IPS DF 6.9 (cell line): ENCODE measurements around the gene SIGLEC15.

ENCODE experiments used
- DNase-seq: peaks from one replicate; pipeline ENCODE4 v3.0.0-alpha.2; 2013; ENCODE audit warnings: low read depth, low spot score
- H3K27ac ChIP-seq: one replicate; pipeline ENCODE4 v1.5.1; 2013; ENCODE audit warnings: low read length, control low read depth
- H3K27me3 ChIP-seq: 2 replicates; pipeline ENCODE4 v1.6.1; 2013; ENCODE audit warnings: mild to moderate bottlenecking, low read length; ENCODE audit not compliant: control insufficient read depth, insufficient read depth
- H3K36me3 ChIP-seq: 2 replicates; pipeline ENCODE4 v1.6.1; 2013; ENCODE audit warnings: low read length; ENCODE audit not compliant: control insufficient read depth, insufficient read depth
- H3K4me1 ChIP-seq: 2 replicates; pipeline ENCODE4 v1.6.1; 2013; ENCODE audit warnings: low read length; ENCODE audit not compliant: control insufficient read depth, insufficient read depth
- H3K4me3 ChIP-seq: 2 replicates; pipeline ENCODE4 v1.5.1; 2013; ENCODE audit warnings: mild to moderate bottlenecking, low read length
- H3K9me3 ChIP-seq: 2 replicates; pipeline ENCODE4 v1.6.1; 2013; ENCODE audit warnings: low read length, inconsistent platforms; ENCODE audit not compliant: control insufficient read depth, insufficient read depth
- WGBS: extraction: QIAGEN DNeasy Blood & Tissue Kit; methylation state at CpG from one replicate; pipeline ENCODE4 v1.1.7; 2013; ENCODE audit warnings: mixed read lengths, missing lambda C conversion rate; ENCODE audit not compliant: insufficient read length, insufficient coverage; 5-methylcytosine and 5-hydroxymethylcytosine counted together

SIGLEC15 gene

DNA sequence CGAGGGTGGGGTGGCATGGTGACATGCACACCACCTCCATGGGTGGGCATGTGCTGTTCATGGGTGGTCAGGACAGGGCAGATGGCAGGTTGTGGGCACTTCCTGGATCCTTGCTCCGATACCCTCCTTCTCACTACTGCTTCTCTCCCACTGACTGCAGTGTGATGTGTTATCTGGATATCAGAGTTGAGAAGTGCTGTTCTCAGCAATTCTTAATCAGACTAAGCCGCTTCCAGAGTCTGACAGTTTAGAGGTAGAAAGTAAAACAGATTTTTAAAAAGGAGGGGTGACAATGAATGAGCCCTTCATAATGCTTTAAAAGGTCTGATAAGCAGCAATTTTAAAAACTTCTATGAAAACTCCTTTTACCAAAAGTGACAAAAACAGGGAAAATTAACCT is 33.9 kb downstream of the SIGLEC15 start:
- H3K36me3 ChIP-seq = peaks cover 5% of the 10 kb centered on the region; the same call in 1 of the 2 replicates
- H3K4me1 ChIP-seq = no peaks in the 10 kb centered on the region
- WGBS = no CpG with 5 or more reads among the region's 3 CpGs
- H3K9me3 ChIP-seq = no peaks in the 10 kb centered on the region
- H3K4me3 ChIP-seq = no peak overlapping the region
- no peaks in the 10 kb centered on the region for H3K27me3 ChIP-seq
- no peak overlapping the region for H3K27ac ChIP-seq
- no peak for DNase-seq

DNA sequence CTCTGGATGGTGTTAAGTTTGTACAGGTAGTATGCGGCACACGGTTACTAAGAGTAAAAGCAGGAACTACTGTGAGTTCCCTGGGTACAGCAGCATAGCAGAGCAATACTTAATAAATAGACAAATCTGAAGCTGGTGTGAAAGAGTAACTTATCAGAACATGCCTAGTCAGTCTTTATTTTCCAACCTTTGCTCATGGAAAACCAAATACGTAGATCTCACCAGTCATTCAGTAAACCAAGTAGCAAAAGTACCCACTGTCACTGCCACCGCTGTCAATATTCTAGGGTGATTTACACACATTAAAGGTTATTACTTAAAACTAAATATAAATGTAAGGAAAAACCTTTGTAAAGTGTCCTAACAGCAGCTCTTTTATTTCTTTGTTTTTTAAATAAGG is 35.0 kb downstream of the SIGLEC15 start:
- no peak overlapping the region for H3K4me3 ChIP-seq
- no peak for DNase-seq
- H3K36me3 ChIP-seq = peaks cover 5% of the 10 kb centered on the region; the same call in 1 of the 2 replicates
- H3K9me3 ChIP-seq = no peaks in the 10 kb centered on the region
- no CpG with 5 or more reads among the region's 4 CpGs for WGBS
- no peaks in the 10 kb centered on the region for H3K27me3 ChIP-seq
- no peak overlapping the region for H3K27ac ChIP-seq
- no peaks in the 10 kb centered on the region for H3K4me1 ChIP-seq

DNA sequence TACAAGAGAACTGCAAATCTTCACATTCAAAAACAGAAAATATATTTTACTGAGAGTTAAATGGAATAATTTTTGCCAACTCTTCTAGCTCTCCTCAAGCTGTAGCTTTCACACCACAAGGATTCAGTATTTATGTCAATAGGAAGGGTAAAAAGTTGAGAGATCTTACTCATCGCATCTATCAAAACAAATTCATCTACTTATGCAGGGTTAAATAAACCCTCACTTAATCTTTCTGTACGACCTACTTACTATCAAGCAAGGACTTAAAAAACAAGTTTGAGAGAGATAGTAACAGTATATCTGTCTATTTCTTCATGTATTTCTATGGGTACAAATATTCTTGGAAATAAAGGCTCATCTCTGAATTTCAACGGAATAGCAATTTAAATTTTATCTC is 35.5 kb downstream of the SIGLEC15 start:
- no peak for DNase-seq
- H3K36me3 ChIP-seq = peaks cover 4% of the 10 kb centered on the region; the same call in 1 of the 2 replicates
- no peak overlapping the region for H3K27ac ChIP-seq
- H3K9me3 ChIP-seq = no peaks in the 10 kb centered on the region
- H3K4me3 ChIP-seq = no peak overlapping the region
- WGBS = no CpG with 5 or more reads among the region's 3 CpGs
- H3K4me1 ChIP-seq = no peaks in the 10 kb centered on the region
- no peaks in the 10 kb centered on the region for H3K27me3 ChIP-seq

DNA sequence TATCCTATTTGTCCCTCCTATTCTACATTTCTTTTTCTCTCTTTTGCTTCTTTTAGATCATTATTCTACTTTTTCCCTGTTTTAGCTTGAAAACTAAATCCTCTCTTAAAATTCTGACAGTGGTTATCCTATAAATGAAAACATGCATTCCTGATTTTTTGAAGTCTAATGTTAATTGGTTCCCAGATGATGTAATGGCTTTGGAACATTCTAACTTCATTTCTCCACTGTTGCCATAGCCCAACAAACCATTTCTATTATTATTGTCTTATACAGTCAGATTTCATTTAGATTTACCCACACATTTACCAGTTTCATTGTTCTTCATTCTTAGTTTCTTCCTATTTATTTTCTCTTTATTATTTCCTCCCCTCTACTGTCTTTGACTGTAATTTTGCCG is 36.5 kb downstream of the SIGLEC15 start:
- H3K36me3 ChIP-seq = peaks cover 9% of the 10 kb centered on the region; the same call in 1 of the 2 replicates
- H3K9me3 ChIP-seq = no peaks in the 10 kb centered on the region
- no peak overlapping the region for H3K4me3 ChIP-seq
- no peak for DNase-seq
- H3K27ac ChIP-seq = no peak overlapping the region
- no peaks in the 10 kb centered on the region for H3K27me3 ChIP-seq
- H3K4me1 ChIP-seq = no peaks in the 10 kb centered on the region
- 100% methylated on average over 1 of the region's 1 CpG for WGBS

DNA sequence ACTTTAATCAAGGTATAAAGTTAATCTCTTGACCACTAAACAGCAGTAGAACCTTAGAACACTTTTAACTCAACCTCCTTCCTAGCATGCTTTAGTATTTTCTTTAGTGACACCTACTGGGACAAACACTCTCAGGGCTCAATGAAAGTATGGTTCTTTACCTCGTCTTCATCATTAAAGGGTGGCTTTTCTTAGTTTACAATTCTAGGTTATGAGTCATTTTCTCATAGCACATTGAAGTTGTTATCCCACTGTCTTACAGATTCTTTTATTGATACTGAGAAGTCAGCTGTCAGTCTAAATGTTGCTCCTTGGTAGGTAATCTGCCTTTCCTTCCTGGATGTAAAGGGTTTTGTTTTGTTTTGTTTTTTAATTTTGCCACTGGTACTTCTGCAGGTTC is 38.0 kb downstream of the SIGLEC15 start:
- Histone ChIP-seq H3K36me3 (peaks cover 6% of the 10 kb centered on the region; the same call in 1 of the 2 replicates), H3K4me1 (no peaks in the 10 kb centered on the region), H3K27me3 (no peaks in the 10 kb centered on the region), H3K9me3 (no peaks in the 10 kb centered on the region), H3K4me3 (no peak overlapping the region), H3K27ac (no peak overlapping the region)
- no CpG with 5 or more reads among the region's 1 CpG for WGBS
- no peak for DNase-seq

DNA sequence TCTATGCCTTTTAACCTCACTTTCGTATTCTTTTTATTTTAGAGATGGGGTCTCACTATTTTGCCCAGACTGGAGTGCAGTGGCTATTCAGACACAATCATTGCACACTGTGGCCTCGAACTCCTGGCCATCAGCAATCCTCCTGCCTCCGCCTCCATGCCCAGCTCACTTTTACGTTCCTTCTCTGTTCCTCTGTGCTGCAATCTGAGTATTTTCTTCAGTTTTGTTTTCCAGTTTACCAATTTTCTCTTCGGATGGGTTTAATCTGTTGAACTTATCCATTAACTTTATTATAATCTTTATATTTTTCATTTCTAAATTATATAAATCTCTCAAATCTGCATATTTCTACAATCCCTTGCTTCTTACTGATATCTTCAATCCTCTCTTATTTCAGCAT is 38.6 kb downstream of the SIGLEC15 start:
- H3K27ac ChIP-seq = no peak overlapping the region
- DNase-seq = no peak
- H3K4me1 ChIP-seq = no peaks in the 10 kb centered on the region
- H3K36me3 ChIP-seq = peaks cover 6% of the 10 kb centered on the region; the same call in 1 of the 2 replicates
- H3K9me3 ChIP-seq = no peaks in the 10 kb centered on the region
- H3K4me3 ChIP-seq = no peak overlapping the region
- WGBS = no CpG with 5 or more reads among the region's 5 CpGs
- H3K27me3 ChIP-seq = no peaks in the 10 kb centered on the region

DNA sequence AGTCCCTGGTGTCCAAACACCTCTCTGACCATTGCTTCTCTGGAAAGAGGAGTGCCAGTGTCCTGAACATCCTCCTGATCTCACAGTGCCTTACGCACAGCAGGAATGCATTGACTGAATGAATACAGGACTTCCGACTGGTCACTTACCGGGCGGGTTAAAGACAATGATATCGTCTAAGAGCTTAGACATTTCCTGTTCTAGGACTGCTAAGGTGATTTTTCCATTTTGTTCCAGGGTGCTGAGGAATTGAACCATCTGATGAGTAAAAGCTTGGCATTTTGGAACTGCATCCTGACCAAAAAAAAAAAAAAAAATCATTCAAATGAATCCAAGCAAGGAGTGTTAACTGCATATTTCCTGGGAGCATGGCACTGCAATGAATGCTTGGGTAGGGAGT is 40.0 kb downstream of the SIGLEC15 start:
- H3K27me3 ChIP-seq = no peaks in the 10 kb centered on the region
- H3K27ac ChIP-seq = no peak overlapping the region
- no peaks in the 10 kb centered on the region for H3K9me3 ChIP-seq
- no peaks in the 10 kb centered on the region for H3K4me1 ChIP-seq
- no peak overlapping the region for H3K4me3 ChIP-seq
- H3K36me3 ChIP-seq = peaks cover 6% of the 10 kb centered on the region; the same call in 1 of the 2 replicates
- no peak for DNase-seq
- WGBS = no CpG with 5 or more reads among the region's 5 CpGs

DNA sequence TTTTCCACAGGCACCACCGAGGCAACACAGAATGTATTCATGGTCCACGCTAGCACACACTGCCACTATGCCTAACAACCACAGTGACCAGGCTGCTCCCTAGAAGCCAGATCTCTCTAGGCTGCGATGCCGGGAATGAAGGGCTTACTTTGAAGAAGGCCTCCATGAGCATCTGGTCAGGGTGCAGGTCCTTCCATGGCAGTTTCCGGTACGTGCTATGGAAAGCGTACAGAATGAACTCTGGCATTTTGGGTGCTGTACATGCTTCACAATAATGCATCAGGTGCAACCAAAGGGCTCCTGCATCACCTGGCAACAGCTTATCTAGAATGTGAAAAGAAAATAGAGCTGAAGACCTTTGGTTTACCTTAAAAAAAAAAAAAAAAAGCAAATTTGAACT is 44.9 kb downstream of the SIGLEC15 start:
- Histone ChIP-seq H3K4me3 (no peak overlapping the region), H3K36me3 (peaks cover 7% of the 10 kb centered on the region; the same call in 1 of the 2 replicates), H3K4me1 (no peaks in the 10 kb centered on the region), H3K27ac (no peak overlapping the region), H3K9me3 (no peaks in the 10 kb centered on the region), H3K27me3 (no peaks in the 10 kb centered on the region)
- WGBS = no CpG with 5 or more reads among the region's 7 CpGs
- no peak for DNase-seq

DNA sequence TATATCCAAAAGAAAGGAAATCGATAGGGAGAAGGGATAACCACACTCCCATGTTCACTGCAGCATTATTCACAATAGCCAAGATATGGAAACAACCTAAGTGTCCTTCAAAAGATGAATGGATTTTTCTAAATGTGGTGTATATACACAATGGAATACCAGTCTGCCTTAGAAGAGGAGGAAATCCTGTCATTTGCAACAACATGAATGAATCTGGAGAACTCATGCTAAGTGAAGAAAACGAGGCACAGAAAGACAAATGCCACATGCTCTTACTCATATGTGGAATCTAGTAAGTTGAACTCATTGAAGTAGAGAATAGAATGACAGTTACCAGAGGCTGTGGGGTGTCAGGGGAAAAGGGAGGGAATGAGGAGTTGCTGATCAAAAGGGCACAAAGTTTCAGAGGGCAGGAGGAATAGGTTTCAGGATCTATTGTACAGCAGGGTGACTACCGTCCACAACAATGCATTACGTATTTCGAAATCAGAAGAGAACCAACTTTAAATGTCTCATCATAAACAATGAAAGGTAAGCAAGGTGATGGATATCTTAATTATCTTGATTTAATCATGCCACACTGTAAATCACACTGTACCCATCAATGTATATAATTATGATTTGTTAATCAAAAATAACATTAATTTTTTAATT is 46.1 kb downstream of the SIGLEC15 start:
- no CpG with 5 or more reads among the region's 5 CpGs for WGBS
- Histone ChIP-seq H3K27me3 (no peaks in the 10 kb centered on the region), H3K4me1 (no peaks in the 10 kb centered on the region), H3K27ac (no peak overlapping the region), H3K9me3 (no peaks in the 10 kb centered on the region), H3K36me3 (peaks cover 5% of the 10 kb centered on the region; the same call in 1 of the 2 replicates), H3K4me3 (no peak overlapping the region)
- DNase-seq = no peak

DNA sequence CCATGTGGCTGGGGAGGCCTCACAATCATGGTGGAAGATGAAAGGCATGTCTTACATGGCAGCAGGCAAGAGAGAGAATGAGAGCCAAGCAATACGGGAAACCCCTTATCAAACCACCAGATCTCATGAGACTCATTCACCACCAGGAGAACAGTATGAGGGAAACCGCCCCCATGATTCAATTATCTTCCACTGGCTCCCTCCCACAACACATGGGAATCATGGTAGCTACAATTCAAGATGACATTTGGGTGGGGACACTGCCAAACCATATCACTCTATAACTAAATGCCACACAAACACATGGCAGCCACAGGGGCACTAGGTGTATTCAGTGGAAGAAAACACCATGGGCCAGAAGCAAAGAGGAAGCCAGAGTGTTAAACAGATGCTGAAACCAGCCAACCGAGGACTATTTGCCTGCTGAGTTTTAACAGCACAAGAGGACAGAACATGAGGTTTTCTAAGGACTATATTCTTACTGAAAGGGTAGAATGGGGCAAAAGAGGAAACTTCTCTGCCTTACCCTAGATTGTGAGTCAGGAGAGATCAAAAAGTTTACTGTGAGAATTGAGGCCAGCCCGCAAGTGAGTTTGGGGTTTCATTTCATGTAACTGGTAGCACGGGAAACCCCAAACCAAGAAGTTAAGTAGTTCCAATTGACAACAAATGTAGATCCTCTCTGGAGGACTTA is 49.2 kb downstream of the SIGLEC15 start:
- H3K27ac ChIP-seq = no peak overlapping the region
- peaks cover 3% of the 10 kb centered on the region; the same call in 1 of the 2 replicates for H3K36me3 ChIP-seq
- no peak for DNase-seq
- no peak overlapping the region for H3K4me3 ChIP-seq
- no peaks in the 10 kb centered on the region for H3K27me3 ChIP-seq
- H3K9me3 ChIP-seq = no peaks in the 10 kb centered on the region
- WGBS = no CpG with 5 or more reads among the region's 5 CpGs
- no peaks in the 10 kb centered on the region for H3K4me1 ChIP-seq
